Loucy (cell line): ENCODE measurements around the gene KCNJ18.
"Not testable (repeated sequence)": the region's sequence is repeated elsewhere in the genome, so short reads cannot be mapped to it uniquely, and the experiment has no call there.

Source experiments
- CTCF ChIP-seq: fragments of 200-600 bp; sonication (generic); conservative IDR thresholded peaks from 2 replicates; pipeline ENCODE4 v1.5.1; 2014; ENCODE audit warnings: mild to moderate bottlenecking, antibody characterized with exemption, low read length
- EZH2phosphoT487 ChIP-seq: fragments of 200-600 bp; IDR thresholded peaks from 2 replicates; pipeline ENCODE4 v1.6.1; 2018; ENCODE audit warnings: antibody characterized with exemption, mild to moderate bottlenecking, moderate library complexity, borderline replicate concordance

- not testable (repeated sequence) for TF ChIP-seq CTCF, EZH2phosphoT487
Measured at GRCh38 chr17:21741520-21741919, 49.2 kb downstream of the KCNJ18 start.
